DND-41 (cell line): ENCODE data around the gene ASB18.

ENCODE experiments used
- ATAC-seq: fragments of 200-7000 bp; cut with Tn5 transposase; 3 replicates; pipeline ENCODE4 v1.9.1; 2021; ENCODE audit warnings: low read depth; ENCODE audit not compliant: insufficient read depth
- DNase-seq: peaks from one replicate; pipeline ENCODE4 v3.0.0-alpha.2; 2020
- H2AFZ ChIP-seq: 2 replicates; pipeline ENCODE4 v1.6.0; 2012; ENCODE audit warnings: low read depth, low read length
- H3K27ac ChIP-seq: 2 replicates; pipeline ENCODE4 v1.5.1; 2012; ENCODE audit warnings: low read length, inconsistent platforms
- H3K27me3 ChIP-seq: fragments of 200-600 bp; sonication (generic); 2 replicates; pipeline ENCODE4 v1.6.0; 2012; ENCODE audit warnings: low read length, mild to moderate bottlenecking, inconsistent platforms; ENCODE audit not compliant: insufficient read depth, poor library complexity
- H3K36me3 ChIP-seq: 2 replicates; pipeline ENCODE4 v1.5.1; 2012; ENCODE audit warnings: low read length, inconsistent platforms; ENCODE audit not compliant: insufficient read depth
- H3K4me1 ChIP-seq: 2 replicates; pipeline ENCODE4 v1.5.1; 2012; ENCODE audit warnings: mild to moderate bottlenecking, low read length; ENCODE audit not compliant: insufficient read depth
- H3K4me2 ChIP-seq: 2 replicates; pipeline ENCODE4 v1.6.0; 2012; ENCODE audit warnings: mild to moderate bottlenecking, moderate library complexity, low read length, inconsistent platforms; ENCODE audit not compliant: insufficient read depth
- H3K4me3 ChIP-seq, 2 experiments: fragments of 200-600 bp in 1 of 2; shearing (Covaris generic) in 1 of 2; 2 replicates each; pipeline ENCODE4 v1.5.1; 2012 to 2016; ENCODE audit warnings: inconsistent platforms in 2 of 2, low read length in 2 of 2, mild to moderate bottlenecking in 2 of 2, low read depth in 1 of 2, moderate library complexity in 1 of 2
- H3K79me2 ChIP-seq: 2 replicates; pipeline ENCODE4 v1.6.0; 2012; ENCODE audit warnings: low read length, inconsistent platforms; ENCODE audit not compliant: insufficient read depth
- H3K9ac ChIP-seq: 2 replicates; pipeline ENCODE4 v1.6.0; 2012; ENCODE audit warnings: low read depth, mild to moderate bottlenecking, inconsistent platforms, low read length, moderate library complexity
- H3K9me3 ChIP-seq: 2 replicates; pipeline ENCODE4 v1.5.1; 2012; ENCODE audit warnings: low read length, moderate library complexity, mild to moderate bottlenecking, inconsistent platforms; ENCODE audit not compliant: insufficient read depth, severe bottlenecking
- H4K20me1 ChIP-seq: 2 replicates; pipeline ENCODE4 v1.6.0; 2012; ENCODE audit warnings: low read length; ENCODE audit not compliant: insufficient read depth
- CTCF ChIP-seq: IDR thresholded peaks from 2 replicates; pipeline ENCODE4 v1.5.1; 2012; ENCODE audit warnings: borderline replicate concordance, low read length, moderate library complexity, mild to moderate bottlenecking; ENCODE audit not compliant: poor library complexity, severe bottlenecking; ENCODE audit errors: extremely low read depth
- EZH2 ChIP-seq: IDR thresholded peaks from 3 replicates; pipeline ENCODE4 v1.6.1; 2012; ENCODE audit warnings: borderline replicate concordance, low read depth, mild to moderate bottlenecking, moderate library complexity, low read length, inconsistent platforms; ENCODE audit not compliant: severe bottlenecking

Gene ASB18

GRCh38 chr2:236158969-236159777 is 105.0 kb downstream of the ASB18 start:
- Histone ChIP-seq H3K27me3 (no peaks in the 10 kb centered on the region), H3K4me3 (no peak overlapping the region), H4K20me1 (no peaks in the 10 kb centered on the region; the same call in 1 of the 2 replicates), H3K79me2 (no peaks in the 10 kb centered on the region), H3K4me1 (no peaks in the 10 kb centered on the region), H2AFZ (no peak overlapping the region), H3K27ac (no peak overlapping the region), H3K9me3 (no peaks in the 10 kb centered on the region), H3K36me3 (no peaks in the 10 kb centered on the region), H3K4me2 (no peak overlapping the region), H3K9ac (no peak overlapping the region)
- DNase-seq, result no peak
- TF ChIP-seq CTCF (no peak), EZH2 (no peak)
- no peak for ATAC-seq

DNA sequence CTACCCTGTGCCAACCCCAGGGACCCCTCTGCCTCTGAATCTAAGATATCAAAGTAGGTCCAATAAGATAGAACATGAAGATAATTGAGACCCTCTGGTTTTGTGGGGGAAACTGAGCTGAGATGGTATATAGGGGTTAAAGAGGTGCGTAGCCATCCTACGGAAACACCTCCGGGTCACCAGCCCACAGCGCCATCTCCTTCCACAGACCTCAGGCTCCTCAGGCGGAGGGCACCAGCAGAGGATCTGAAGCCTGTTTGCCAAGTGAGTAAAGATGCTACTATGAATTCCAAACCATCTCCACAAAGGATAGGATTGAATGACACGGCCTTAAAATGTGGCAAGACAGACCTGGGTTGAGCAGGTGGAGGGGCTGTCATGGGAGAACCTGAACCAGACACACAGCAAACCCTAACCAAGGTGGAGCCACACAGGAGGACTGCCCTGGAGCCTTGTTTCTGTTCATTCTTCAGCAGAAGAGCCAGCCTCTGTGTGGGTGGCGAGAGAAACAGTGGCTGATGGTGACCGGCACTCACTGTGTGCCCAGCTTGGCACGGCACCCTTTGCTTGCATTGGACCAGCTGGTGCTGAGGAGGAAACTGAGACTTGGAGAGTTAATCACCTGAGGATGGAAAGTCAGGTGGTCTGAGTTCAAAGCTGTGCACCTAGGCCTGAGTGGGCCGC is 106.2 kb downstream of the ASB18 start:
- DNase-seq (no peak), ATAC-seq (no peak)
- H3K4me3 ChIP-seq, result no peak overlapping the region
- H3K9ac ChIP-seq, result no peak overlapping the region
- no peaks in the 10 kb centered on the region for H3K36me3 ChIP-seq
- H2AFZ ChIP-seq, result no peak overlapping the region
- no peaks in the 10 kb centered on the region for H3K27me3 ChIP-seq
- peaks cover 3% of the 10 kb centered on the region for H3K9me3 ChIP-seq
- no peaks in the 10 kb centered on the region for H3K4me1 ChIP-seq
- H3K79me2 ChIP-seq, result no peaks in the 10 kb centered on the region
- no peak overlapping the region for H3K4me2 ChIP-seq
- TF ChIP-seq CTCF (no peak), EZH2 (no peak)
- no peaks in the 10 kb centered on the region; the same call in 1 of the 2 replicates for H4K20me1 ChIP-seq
- H3K27ac ChIP-seq, result no peak overlapping the region

DNA sequence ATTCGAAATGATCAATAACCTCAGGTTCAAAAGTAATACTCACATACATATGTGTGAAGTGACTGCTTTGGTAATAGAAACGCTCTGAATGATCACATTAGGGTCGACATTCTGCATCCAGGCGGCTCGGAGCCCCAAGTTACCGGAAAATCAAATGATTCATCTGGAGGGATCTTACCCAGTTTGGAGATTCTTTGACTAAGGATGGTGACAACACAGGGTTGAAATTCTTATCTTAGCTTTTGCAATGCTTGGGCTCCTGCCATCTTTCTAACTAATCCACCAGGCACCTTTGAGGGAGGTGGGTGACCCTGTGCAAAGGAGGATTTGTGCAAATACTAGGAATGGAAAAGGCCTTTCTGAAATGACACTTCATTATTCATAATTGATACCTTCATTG is 106.8 kb downstream of the ASB18 start:
- no peak overlapping the region for H3K4me2 ChIP-seq
- no peak overlapping the region for H2AFZ ChIP-seq
- no peak overlapping the region for H3K4me3 ChIP-seq
- H3K9me3 ChIP-seq, result peaks cover 6% of the 10 kb centered on the region
- H3K36me3 ChIP-seq, result no peaks in the 10 kb centered on the region
- H3K27me3 ChIP-seq, result no peaks in the 10 kb centered on the region
- DNase-seq, result no peak
- ATAC-seq, result no peak
- no peaks in the 10 kb centered on the region; the same call in 1 of the 2 replicates for H4K20me1 ChIP-seq
- H3K9ac ChIP-seq, result no peak overlapping the region
- H3K27ac ChIP-seq, result no peak overlapping the region
- no peaks in the 10 kb centered on the region for H3K79me2 ChIP-seq
- TF ChIP-seq CTCF (no peak), EZH2 (no peak)
- no peaks in the 10 kb centered on the region for H3K4me1 ChIP-seq
